CD4-positive, CD25-positive, alpha-beta regulatory T cell (primary cell): Measurements from ENCODE around the gene ZNF256. TPM values are rescaled to one million over a fixed set of nuclear protein-coding genes. Genes with fewer than 3 reads are reported as not detected.

Source experiments
- polyA plus RNA-seq, 4 donors: library from polyadenylated mRNA; unstranded; fragments of 300-500 nt; fragmentation: Illumina TruSeq; gene quantifications; one replicate each; pipeline ENCODE4 v1.2.3, GENCODE V29; 2021
- total RNA-seq: library from RNA; stranded (reverse); gene quantifications from one replicate; pipeline ENCODE4 v1.2.3, GENCODE V29; 2022

Gene ZNF256
- total and polyA plus RNA-seq, 5 donors from 2014 or later: 1.7 to 7.6 (median 6.0) TPM

Other genes with a start within 250 kb of the ZNF256 start
- gene ZNF154, start 238.5 kb downstream of the ZNF256 start, total RNA-seq: 3.7 TPM
- 1 to 10 TPM in 1 of 4 donors, under 1 TPM in 2, not detected in 1; 0.25 to 1.9 (median 0.57) TPM for gene ZNF154, start 238.5 kb downstream of the ZNF256 start, polyA plus RNA-seq
- gene ZNF671, start 220.1 kb downstream of the ZNF256 start, total RNA-seq: 9.2 TPM
- gene ZNF671, start 220.1 kb downstream of the ZNF256 start, polyA plus RNA-seq: 10 to 100 TPM; 19.5 to 28.6 (median 23.3) TPM
- gene ZNF776, start 200.9 kb downstream of the ZNF256 start, total RNA-seq: 15.4 TPM
- 10 to 100 TPM in 1 of 4 donors, 1 to 10 TPM in 3; 2.9 to 12.2 (median 7.5) TPM for gene ZNF776, start 200.9 kb downstream of the ZNF256 start, polyA plus RNA-seq
- gene ZNF586, start 178.0 kb downstream of the ZNF256 start, total RNA-seq: 39.4 TPM
- gene ZNF586, start 178.0 kb downstream of the ZNF256 start, polyA plus RNA-seq: 10 to 100 TPM; 18.7 to 32.2 (median 31.3) TPM
- 16.6 TPM for gene ZNF552, start 132.8 kb downstream of the ZNF256 start, total RNA-seq
- 10 to 100 TPM in 1 of 4 donors, 1 to 10 TPM in 3; 4.8 to 11.7 (median 6.8) TPM for gene ZNF552, start 132.8 kb downstream of the ZNF256 start, polyA plus RNA-seq
- gene ZNF587B, start 117.4 kb downstream of the ZNF256 start, total RNA-seq: 23.6 TPM
- 1 to 10 TPM; 1.3 to 3.4 (median 2.1) TPM for gene ZNF587B, start 117.4 kb downstream of the ZNF256 start, polyA plus RNA-seq
- gene ZNF587, start 97.8 kb downstream of the ZNF256 start, total RNA-seq: 45.3 TPM
- 1 to 10 TPM; 2.7 to 6.1 (median 3.5) TPM for gene ZNF587, start 97.8 kb downstream of the ZNF256 start, polyA plus RNA-seq
- gene ZNF814, start 58.7 kb downstream of the ZNF256 start, total RNA-seq: 12.9 TPM
- gene ZNF814, start 58.7 kb downstream of the ZNF256 start, polyA plus RNA-seq: 10 to 100 TPM in 2 of 4 donors, 1 to 10 TPM in 2; 3.1 to 13.4 (median 10.0) TPM
- 21.0 TPM for gene ZNF417, start 31.1 kb downstream of the ZNF256 start, total RNA-seq
- 1 to 10 TPM in 3 of 4 donors, under 1 TPM in 1; 0.33 to 3.8 (median 2.2) TPM for gene ZNF417, start 31.1 kb downstream of the ZNF256 start, polyA plus RNA-seq
- gene ZNF418, start 12.3 kb downstream of the ZNF256 start, total RNA-seq: 1.0 TPM
- gene ZNF418, start 12.3 kb downstream of the ZNF256 start, polyA plus RNA-seq: 1 to 10 TPM in 2 of 4 donors, not detected in 2; 1.2 to 3.1 TPM
- 1.6 TPM for gene C19orf18, start 26.8 kb upstream of the ZNF256 start, total RNA-seq
- not detected for gene C19orf18, start 26.8 kb upstream of the ZNF256 start, polyA plus RNA-seq
- gene ZNF606, start 55.1 kb upstream of the ZNF256 start, total RNA-seq: 10.3 TPM
- 1 to 10 TPM; 1.6 to 6.0 (median 4.7) TPM for gene ZNF606, start 55.1 kb upstream of the ZNF256 start, polyA plus RNA-seq
- gene ZSCAN1, start 86.3 kb upstream of the ZNF256 start, total RNA-seq: not detected
- gene ZSCAN1, start 86.3 kb upstream of the ZNF256 start, polyA plus RNA-seq: not detected
- 0.39 TPM for gene ZNF135, start 111.6 kb upstream of the ZNF256 start, total RNA-seq
- gene ZNF135, start 111.6 kb upstream of the ZNF256 start, polyA plus RNA-seq: 1 to 10 TPM in 1 of 4 donors, under 1 TPM in 3; 0.15 to 2.7 (median 0.88) TPM
- 13.4 TPM for gene ZSCAN18, start 150.5 kb upstream of the ZNF256 start, total RNA-seq
- gene ZSCAN18, start 150.5 kb upstream of the ZNF256 start, polyA plus RNA-seq: 10 to 100 TPM in 2 of 4 donors, 1 to 10 TPM in 2; 3.9 to 17.7 (median 12.0) TPM
- gene ZNF329, start 203.1 kb upstream of the ZNF256 start, total RNA-seq: 9.2 TPM
- gene ZNF329, start 203.1 kb upstream of the ZNF256 start, polyA plus RNA-seq: 1 to 10 TPM; 2.9 to 9.4 (median 4.8) TPM
- 32.8 TPM for gene ZNF274, start 235.4 kb upstream of the ZNF256 start, total RNA-seq
- 10 to 100 TPM; 31.8 to 45.1 (median 38.2) TPM for gene ZNF274, start 235.4 kb upstream of the ZNF256 start, polyA plus RNA-seq